ENCODE results near the gene ACTL7B.
"Not testable (repeated sequence)": the region's sequence is repeated elsewhere in the genome, so short reads cannot be mapped to it uniquely, and the experiment has no call there.

ACTL7B gene, protein sequence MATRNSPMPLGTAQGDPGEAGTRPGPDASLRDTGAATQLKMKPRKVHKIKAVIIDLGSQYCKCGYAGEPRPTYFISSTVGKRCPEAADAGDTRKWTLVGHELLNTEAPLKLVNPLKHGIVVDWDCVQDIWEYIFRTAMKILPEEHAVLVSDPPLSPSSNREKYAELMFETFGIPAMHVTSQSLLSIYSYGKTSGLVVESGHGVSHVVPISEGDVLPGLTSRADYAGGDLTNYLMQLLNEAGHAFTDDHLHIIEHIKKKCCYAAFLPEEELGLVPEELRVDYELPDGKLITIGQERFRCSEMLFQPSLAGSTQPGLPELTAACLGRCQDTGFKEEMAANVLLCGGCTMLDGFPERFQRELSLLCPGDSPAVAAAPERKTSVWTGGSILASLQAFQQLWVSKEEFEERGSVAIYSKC

DNA sequence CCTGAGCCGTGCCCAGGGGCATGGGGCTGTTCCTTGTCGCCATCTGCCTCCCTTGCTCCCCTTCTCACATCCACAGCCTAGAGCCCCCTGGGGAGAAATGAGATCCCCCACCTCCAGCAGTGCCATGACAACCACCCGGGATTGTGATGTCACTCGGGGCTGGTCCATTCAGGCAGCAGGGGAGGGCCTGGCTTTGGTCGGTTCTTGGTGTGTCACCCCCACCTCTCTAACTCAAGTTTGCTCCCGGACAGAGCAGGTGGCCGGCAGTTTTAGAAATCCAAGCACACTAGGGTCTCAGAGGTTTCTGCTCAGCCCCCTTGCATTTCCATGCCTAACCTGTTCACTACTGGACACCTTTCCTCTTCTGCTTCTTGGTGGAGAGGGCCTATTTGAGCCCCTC is at the start of gene ACTL7B:
TSS of gene ACTL7B (minus strand) at position 99 of the 400 bp plus-strand sequence. CDS start at position 43, 56 bp downstream.
- no peak for DNase-seq (ENCODE audit: low read depth in 3 of 3, low spot score in 1 of 3)

DNA sequence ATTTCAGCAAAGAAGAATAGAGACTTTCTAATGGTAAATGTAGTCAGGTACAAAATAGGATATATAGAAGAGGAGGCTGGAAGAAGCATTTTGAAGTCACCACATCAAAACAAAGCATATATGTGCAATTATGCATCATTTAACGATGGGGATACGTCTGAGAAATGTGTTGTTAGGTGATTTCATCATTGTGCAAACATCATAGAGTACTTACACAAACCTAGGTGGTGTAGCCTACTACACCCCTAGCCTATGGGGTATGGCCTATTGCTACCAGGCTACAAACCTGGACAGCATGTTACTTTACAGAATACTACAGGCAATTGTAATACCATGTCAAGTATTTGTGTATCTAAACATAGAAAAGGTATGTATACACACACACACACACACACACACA is 49.7 kb upstream of the ACTL7B start:
- DNase-seq (ENCODE audit: low read depth in 3 of 3, low spot score in 1 of 3), result no peak

DNA sequence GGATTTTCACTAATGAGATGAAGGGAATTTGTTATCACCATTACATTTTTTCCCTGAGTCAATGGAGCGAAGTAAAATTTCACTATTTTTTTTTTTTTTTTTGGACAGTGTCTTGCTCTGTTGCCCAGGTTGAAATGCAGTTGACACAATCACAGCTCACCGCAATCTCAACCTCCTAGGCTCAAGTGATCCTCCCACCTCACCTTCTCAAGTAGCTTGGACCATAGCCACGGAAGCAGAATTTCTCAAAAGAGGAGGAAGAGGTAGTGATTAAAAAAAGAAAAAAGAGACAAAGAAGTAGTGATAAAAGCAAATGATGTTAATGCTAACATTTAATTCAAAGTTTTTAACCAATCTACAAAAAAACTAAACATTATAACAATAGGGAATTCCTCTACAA is 48.4 kb upstream of the ACTL7B start:
- DNase-seq (ENCODE audit: low read depth in 3 of 3, low spot score in 1 of 3), result no peak

DNA sequence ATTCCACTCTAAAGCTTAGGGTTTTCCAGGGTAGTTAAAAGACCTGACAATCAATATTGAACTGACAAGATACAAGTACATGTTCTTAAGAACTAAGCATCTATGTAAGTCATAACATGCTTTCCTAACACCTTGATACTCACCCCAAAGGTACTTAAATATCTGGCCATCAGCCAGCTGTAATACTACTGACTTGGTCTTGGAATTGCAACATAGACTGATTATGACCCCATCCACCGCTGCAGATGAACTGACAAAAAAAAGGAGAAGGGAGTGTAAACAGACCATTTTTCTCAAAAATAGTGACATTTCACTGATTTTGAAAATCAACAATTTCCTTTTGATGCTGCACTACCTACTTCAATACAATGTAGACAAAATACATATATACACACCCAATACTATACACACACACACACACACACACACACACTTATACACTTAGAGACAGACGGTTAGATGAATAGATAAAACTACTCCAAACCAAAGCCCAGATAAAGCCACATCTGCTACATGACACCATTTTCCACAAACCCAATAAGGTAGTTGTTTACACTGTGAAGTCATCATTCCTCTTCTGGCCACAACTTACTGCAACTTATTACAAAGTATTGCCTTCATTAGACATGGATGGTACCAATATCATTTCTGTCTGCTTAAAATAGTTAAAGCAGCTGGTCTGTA is 47.8 kb upstream of the ACTL7B start:
- DNase-seq (ENCODE audit: low read depth in 3 of 3, low spot score in 1 of 3), result no peak

DNA sequence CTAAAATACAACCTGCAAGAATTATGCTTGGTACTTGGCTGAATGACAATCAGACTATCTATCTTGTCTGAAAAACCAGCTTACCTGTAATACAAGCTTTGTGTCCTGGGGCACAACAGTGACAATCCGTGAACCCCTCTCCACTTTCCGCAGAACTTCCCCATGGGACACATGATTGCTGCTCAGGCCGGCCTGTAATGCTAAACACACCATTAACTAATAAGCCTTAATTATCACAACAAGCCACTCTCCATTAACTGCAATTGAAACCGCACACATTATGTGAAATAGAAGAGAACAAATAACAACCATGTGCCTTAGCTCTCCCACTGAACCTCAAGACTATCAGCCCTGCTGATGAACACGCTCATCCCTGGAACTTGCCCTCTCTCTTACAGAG is 44.4 kb upstream of the ACTL7B start:
- DNase-seq (ENCODE audit: low read depth in 3 of 3, low spot score in 1 of 3), result no peak

DNA sequence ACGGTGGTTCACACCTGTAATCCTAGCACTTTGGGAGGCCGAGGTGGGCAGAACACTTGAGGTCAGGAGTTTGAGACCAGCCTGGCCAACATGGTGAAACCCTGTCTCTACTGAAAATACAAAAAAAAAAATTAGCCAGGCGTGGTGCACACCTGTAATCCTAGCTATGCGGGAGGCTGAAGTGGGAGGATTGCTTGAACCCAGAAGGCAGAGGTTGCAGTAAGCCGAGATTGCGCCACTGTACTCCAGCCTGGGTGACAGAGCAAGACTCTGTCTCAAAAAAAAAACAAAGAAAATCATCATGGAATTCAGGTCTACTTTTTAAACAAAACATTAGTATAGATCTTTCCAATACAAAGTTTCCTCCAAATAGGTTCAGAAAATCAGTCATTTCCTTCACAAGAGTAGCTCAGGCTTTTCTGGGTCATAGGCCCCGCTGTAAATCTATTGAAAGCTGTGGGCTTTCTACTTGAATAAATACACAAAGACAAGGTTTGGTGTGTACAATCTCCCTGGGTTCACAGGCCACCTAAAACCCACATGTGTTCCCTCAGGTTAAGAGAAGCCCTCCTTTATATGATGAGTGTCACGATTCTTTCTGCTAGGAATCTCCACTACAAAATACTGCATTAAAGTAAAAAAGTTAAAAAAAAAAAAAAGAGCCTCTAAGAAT is 43.4 kb upstream of the ACTL7B start:
- not testable (repeated sequence) for DNase-seq (ENCODE audit: low read depth in 3 of 3, low spot score in 1 of 3)

DNA sequence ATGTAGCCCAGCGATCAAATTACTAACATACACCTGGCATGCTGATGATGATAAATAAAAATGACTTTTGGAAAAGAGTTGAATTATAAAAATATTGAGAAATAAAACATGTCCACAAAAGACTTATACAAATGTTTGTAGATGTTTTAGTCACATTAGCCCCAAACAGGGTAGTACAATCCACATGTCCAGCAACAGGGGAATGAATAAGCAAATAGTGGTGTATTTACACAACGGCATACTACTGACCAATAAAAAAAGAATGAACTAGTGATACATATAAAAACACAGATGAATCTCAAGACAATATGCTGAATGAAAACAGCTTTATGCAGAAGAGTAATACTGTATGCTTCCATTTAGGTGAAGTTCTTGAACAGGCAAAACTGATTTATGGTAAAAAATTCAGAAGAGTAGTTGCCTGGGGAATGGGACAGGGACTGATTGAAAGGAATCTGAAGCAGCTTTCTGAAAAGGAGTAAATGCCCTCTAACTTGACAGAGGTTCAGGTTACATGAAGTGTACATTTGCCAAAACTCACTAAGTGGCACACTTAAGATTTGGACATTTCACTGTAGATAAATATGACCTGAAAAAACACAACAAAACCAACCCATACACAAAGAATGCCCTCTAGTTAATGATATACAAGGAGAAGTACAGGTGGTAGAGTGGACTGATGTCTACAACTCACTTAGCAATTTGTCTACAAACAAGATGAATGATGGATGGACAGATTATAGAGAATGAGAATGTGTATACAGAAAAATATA is 41.7 kb upstream of the ACTL7B start:
- no peak for DNase-seq (ENCODE audit: low read depth in 3 of 3, low spot score in 1 of 3)

DNA sequence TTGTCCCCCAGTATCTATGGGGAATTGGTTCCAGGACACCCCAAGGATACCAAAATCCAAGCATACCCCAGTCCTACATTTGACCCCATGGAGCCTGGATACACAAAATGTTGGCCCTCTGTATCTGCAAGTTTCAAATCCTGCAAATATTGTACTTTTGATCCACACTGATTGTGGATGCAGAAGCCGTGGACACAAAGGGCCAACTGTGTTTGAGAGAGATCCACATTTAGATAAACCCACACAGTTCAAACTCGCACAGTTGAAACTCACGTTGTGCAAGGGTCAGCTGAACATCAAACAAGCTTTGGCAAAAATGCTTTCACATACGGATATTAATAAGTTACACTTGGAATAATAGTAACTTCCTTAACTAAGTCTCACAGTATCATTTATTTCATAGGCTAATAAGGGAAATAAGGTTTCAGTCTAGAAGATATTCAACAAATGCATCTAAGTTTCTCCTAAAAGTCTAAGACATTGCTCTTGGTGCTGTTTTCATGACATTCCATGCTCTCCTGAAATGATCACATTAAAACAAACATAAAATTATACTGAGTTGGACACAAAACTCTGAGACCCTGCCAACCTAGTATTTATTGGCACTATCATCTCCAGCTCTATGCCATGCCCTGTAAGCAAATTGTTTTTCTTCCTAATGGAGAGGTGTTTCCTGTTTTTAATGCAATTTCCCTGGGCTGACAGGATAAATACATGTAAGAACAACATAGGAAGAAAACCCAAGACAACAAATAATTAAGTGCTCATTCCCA is 38.6 kb upstream of the ACTL7B start:
- no peak for DNase-seq (ENCODE audit: low read depth in 3 of 3, low spot score in 1 of 3)

DNA sequence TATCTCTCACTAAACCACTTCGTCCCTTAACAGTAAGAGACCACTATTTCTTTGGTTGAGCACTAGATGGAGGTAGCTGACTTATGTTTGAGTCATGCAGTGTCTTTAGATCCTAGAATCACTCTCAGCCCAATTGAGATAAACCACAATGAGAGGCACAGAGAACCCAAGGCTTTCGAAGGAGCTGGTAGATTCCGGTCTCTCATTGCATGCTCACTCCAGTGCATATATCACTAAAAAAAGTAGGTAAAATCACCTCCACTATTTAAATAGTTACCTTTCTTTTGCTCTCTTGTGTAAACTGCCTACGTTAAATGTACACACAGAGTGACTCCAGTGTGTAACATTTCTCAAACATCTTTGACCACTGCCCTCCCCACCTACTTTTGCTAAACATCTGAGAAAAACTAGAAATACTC is 33.9 kb upstream of the ACTL7B start:
- DNase-seq (ENCODE audit: low read depth in 3 of 3, low spot score in 1 of 3), result no peak

DNA sequence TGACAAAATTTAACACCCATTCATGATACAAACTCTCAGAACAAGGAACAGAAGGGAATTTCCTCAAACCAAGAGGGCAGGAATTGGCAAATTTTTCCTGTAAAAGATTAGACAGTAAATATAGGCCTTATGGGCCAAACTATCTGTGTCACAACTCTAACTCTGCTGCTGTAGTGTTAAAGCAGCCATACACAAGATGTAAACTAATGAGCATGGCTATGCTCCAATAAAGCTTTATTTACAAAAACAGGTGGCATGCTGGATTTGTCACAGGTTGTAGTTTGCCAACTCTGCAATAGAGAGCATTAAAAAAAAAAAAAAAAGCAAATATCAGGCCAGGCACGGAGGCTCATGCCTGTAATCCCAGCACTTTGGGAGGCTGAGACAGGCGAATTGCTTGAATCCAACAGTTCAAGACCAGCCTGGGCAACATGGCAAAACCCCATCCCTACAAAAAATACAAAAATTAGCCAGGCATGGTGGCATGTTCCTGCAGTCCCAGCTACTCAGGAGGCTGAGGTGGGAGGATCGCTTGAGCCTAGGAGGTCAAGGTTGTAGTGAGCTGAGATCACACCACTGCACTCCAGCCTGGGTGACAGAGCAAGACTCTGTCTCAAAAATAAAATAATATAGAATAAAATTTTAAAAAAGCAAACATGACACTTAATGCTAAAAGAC is 30.9 kb upstream of the ACTL7B start:
- DNase-seq (ENCODE audit: low read depth in 3 of 3, low spot score in 1 of 3), result not testable (repeated sequence)

DNA sequence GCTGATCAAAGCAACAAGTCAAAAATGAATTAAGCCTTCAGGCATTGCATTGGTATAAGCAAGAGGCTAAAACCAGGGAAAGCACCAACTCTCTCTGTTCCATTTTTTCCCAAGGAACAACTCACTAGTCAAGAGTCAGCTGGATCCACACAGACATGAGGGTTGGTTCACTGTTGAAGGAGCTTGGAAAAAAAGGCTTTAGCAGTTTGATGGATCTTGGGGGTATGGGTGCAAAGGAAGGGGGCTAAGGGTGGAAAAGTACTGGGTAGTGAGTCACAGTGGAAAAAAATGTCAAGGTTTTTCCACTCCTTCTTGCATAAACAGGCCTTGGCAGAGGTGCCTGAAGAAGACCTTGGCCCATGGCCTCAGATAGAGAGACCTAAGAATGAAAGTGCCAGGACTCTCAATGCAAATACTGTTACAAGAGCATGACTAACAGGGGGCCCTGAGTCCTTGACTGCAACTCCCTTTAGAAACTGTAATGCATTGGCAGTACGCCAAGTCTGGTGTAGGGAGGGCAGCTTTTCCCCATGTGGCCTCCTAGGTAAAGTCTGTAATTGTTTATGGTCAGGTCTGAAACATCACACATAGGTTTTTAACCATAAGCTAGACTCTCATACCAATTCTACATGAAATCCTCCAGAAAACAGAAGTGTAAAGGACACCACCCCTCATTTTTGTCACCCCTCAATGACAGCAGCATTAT is 30.0 kb upstream of the ACTL7B start:
- peak in 1 of 3 donors; percentile 10 for DNase-seq (ENCODE audit: low read depth in 3 of 3, low spot score in 1 of 3)

DNA sequence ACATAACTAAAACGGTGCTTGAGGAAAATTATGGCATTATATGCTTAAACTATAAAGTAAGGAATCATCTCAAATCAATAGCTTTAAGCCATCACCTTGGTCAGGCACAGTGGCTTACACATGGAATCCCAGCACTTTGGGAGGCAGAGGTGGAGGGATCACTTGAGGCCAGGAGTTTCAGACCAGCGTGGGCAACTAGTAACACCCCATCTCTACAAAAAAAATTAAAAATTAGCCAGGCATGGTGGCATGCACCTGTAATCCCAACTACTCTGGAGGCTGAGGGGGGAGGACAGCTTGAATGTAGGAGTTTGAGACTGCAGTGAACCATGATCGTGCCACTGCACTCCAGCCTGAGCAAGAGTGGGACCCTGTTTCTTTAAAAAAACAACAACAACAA is 28.9 kb upstream of the ACTL7B start:
- no peak for DNase-seq (ENCODE audit: low read depth in 3 of 3, low spot score in 1 of 3)

DNA sequence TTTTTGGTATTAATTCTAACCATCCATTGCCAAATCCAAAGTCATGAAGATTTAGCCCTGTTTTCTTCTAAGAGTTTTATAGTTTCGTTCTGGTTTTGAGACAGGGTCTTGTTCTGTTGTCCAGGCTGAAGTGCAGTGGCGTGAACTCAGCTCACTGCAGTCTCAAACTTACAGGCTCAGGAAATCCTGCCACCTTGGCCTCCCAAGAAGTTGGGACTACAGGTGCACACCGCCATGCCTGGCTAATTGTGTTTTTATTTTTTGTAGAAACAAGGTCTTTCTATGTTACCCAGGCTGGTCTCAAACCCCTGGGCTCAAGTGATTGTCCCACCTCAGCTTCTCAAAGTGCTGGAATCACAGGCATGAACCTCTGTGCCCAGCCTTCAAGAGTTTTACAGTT is 27.3 kb upstream of the ACTL7B start:
- no peak for DNase-seq (ENCODE audit: low read depth in 3 of 3, low spot score in 1 of 3)

DNA sequence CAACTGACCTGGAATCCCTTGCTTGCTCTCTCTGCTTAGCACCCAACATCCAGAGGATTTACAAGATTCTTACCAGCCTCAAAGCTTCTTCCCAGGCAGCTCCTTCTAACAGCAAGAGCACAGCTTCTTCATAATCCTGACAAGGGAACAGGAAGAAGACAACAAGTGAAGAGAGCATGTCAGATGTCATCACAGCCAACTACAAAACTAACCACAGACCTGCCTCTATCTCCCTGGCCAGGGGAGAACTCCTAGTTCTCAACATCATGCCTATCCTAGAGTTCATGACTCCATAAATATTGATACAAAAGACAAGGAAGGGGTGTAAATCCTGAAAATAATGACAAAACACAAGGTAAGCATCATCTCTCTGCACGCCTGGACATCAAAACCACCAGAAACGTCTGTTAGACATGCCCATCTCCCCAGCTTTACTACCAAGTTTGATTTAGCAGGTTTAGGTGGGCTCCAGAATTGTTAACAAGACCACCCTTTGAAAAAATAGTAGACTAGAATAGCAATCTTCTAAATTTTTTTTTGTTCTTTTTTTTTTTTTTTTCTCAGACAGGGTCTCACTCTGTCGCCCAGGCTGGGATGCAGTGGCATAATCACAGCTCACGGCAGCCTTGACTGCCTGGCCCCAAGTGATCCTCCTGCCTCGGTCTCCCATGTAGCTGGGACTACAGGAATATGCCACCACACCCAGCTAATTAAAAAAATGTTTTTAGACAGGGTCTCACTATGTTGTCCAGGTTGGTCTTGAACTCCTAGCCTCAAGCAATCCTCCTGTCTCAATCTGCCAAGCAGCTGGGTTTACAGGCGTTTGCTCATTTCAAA is 26.5 kb upstream of the ACTL7B start:
- DNase-seq (ENCODE audit: low read depth in 3 of 3, low spot score in 1 of 3), result no peak

DNA sequence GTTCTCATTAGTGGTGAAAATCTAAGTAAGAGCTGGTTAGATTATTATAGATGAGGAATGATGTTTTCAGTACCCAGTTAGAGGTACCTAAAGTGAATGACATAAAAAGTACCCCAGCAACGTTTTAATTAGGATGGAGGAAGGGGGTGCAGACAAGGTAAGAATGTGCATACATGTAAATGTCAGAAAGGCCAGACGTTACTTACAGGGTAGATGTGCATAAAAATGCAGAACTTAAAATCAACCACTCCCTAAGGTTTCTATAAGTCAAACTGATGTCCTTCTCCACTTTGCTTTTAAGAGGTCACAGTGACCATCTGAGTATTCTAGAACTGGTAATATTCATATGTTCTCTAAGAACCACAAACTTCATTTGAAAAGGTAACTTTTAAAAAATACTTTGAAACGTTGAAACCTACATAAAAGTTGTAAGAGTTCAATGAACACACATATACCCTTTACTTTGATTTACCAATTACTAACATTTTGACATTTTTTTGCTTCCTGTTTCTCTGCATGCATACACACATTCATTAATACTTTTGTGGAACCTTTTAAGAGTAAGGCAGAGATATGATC is 25.0 kb upstream of the ACTL7B start:
- DNase-seq (ENCODE audit: low read depth in 3 of 3, low spot score in 1 of 3), result no peak

DNA sequence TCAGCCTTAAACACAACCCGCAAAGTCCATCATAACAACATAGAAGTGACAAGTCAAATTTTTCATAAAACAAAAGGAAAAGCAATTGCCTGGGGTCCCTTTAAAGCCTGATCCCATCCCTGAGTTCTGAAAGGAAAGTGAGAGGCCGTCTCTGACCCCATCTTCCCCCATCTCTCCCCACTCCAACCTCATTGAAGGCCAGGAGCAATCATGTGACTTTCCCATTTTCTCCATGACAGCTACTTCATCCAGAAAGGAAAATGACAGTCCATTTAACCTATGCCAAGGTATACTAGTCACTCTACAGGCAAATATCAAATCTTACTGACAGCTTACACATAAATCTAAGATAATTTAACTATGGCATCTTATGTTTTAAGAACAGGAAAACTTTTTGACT is 21.7 kb upstream of the ACTL7B start:
- DNase-seq (ENCODE audit: low read depth in 3 of 3, low spot score in 1 of 3), result no peak

DNA sequence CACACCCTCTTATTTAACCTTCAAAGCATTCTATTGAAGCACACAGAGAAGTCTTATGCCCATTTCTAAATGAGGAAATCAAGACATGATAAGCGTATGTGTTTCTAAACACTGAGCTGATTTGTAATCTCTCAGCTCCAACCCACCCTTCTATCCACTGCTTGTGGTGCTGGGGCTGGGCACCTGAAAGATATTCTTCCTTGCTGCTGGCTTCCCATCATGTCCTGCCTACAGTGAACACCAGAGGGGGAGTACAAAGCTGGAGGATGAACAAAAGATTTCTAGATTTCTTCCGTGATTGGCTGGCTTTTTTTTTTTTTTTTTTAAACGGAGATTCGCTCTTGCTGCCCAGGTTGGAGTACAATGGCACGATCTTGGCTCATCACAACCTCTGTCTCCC is 20.6 kb upstream of the ACTL7B start:
- no peak for DNase-seq (ENCODE audit: low read depth in 3 of 3, low spot score in 1 of 3)
